K562 treated with DMSO at 1 percent for 4 hours (cell line): ENCODE measurements around the gene EEFSEC. TPM values are rescaled to one million over a fixed set of nuclear protein-coding genes. Genes with fewer than 3 reads are reported as not detected.

Source experiments
- total RNA-seq: library from RNA; unstranded; fragments of 300-600 nt; gene quantifications from 2 replicates; pipeline ENCODE4 v1.2.3, GENCODE V29; 2022; ENCODE audit not compliant: insufficient read depth

Gene EEFSEC
- 23.8 and 28.3 TPM in 2 replicates for total RNA-seq

GRCh38 chr3:128153156-128154041 lies at the start of gene EEFSEC:
Gene EEFSEC (plus strand): TSS chr3:128153481. CDS start chr3:128153508, 27 bp downstream.

GRCh38 chr3:128123538-128124368 lies 29.5 kb upstream of the EEFSEC start, which contains the start of gene RUVBL1:
Gene RUVBL1 (minus strand): TSS chr3:128123812. CDS start chr3:128123724, 88 bp downstream.

Other genes with a start within 250 kb of the EEFSEC start
- not detected in 2 replicates for gene KBTBD12, start 238.2 kb upstream of the EEFSEC start, total RNA-seq
- 126 and 141 TPM in 2 replicates for gene SEC61A1, start 101.0 kb upstream of the EEFSEC start, total RNA-seq
- gene RUVBL1, start 29.7 kb upstream of the EEFSEC start, total RNA-seq = 50.9 and 51.6 TPM in 2 replicates